Measurements from ENCODE around the gene C19orf67.

The C19orf67 gene

GRCh38 chr19:14115756-14116155 is 30.2 kb upstream of the C19orf67 start:
- Histone ChIP-seq H3K4me1 (ENCODE audit: insufficient read depth, low read length) (peaks cover 38% of the 10 kb centered on the region), H3K27me3 (ENCODE audit: insufficient read depth, low read length) (no peaks in the 10 kb centered on the region), H3K4me3 (ENCODE audit: low read length) (peak overlapping the region; percentile 57), H2AFZ (ENCODE audit: low read depth, low read length) (no peak overlapping the region), H3K9me3 (ENCODE audit: low read length) (no peaks in the 10 kb centered on the region), H3K36me3 (ENCODE audit: insufficient read depth, low read length) (peaks cover 4% of the 10 kb centered on the region)

- H3K4me1 ChIP-seq (ENCODE audit: insufficient read depth, low read length), result peaks cover 38% of the 10 kb centered on the region
- H2AFZ ChIP-seq (ENCODE audit: low read depth, low read length), result no peak overlapping the region
- no peaks in the 10 kb centered on the region for H3K9me3 ChIP-seq (ENCODE audit: low read length)
- no peak overlapping the region for H3K4me3 ChIP-seq (ENCODE audit: low read length)
- peaks cover 4% of the 10 kb centered on the region for H3K36me3 ChIP-seq (ENCODE audit: insufficient read depth, low read length)
- no peaks in the 10 kb centered on the region for H3K27me3 ChIP-seq (ENCODE audit: insufficient read depth, low read length)
Observed at GRCh38 chr19:14114854-14115253, 29.3 kb upstream of the C19orf67 start.

GRCh38 chr19:14114439-14114838 is 28.9 kb upstream of the C19orf67 start:
- Histone ChIP-seq H3K36me3 (ENCODE audit: insufficient read depth, low read length) (peaks cover 4% of the 10 kb centered on the region), H2AFZ (ENCODE audit: low read depth, low read length) (no peak overlapping the region), H3K4me1 (ENCODE audit: insufficient read depth, low read length) (peaks cover 37% of the 10 kb centered on the region), H3K27me3 (ENCODE audit: insufficient read depth, low read length) (no peaks in the 10 kb centered on the region), H3K4me3 (ENCODE audit: low read length) (no peak overlapping the region), H3K9me3 (ENCODE audit: low read length) (no peaks in the 10 kb centered on the region)

GRCh38 chr19:14113762-14114414 is 28.3 kb upstream of the C19orf67 start:
- Histone ChIP-seq H3K27me3 (ENCODE audit: insufficient read depth, low read length) (no peaks in the 10 kb centered on the region), H3K36me3 (ENCODE audit: insufficient read depth, low read length) (peaks cover 4% of the 10 kb centered on the region), H3K4me1 (ENCODE audit: insufficient read depth, low read length) (peaks cover 31% of the 10 kb centered on the region), H3K9me3 (ENCODE audit: low read length) (no peaks in the 10 kb centered on the region), H3K4me3 (ENCODE audit: low read length) (no peak overlapping the region), H2AFZ (ENCODE audit: low read depth, low read length) (no peak overlapping the region)

- peaks cover 4% of the 10 kb centered on the region for H3K36me3 ChIP-seq (ENCODE audit: insufficient read depth, low read length)
- no peak overlapping the region for H2AFZ ChIP-seq (ENCODE audit: low read depth, low read length)
- H3K9me3 ChIP-seq (ENCODE audit: low read length), result no peaks in the 10 kb centered on the region
- H3K4me3 ChIP-seq (ENCODE audit: low read length), result no peak overlapping the region
- no peaks in the 10 kb centered on the region for H3K27me3 ChIP-seq (ENCODE audit: insufficient read depth, low read length)
- H3K4me1 ChIP-seq (ENCODE audit: insufficient read depth, low read length), result peaks cover 25% of the 10 kb centered on the region
Observed at GRCh38 chr19:14112809-14113385, 27.3 kb upstream of the C19orf67 start.

- no peaks in the 10 kb centered on the region for H3K9me3 ChIP-seq (ENCODE audit: low read length)
- H3K4me3 ChIP-seq (ENCODE audit: low read length), result no peak overlapping the region
- H3K36me3 ChIP-seq (ENCODE audit: insufficient read depth, low read length), result peaks cover 8% of the 10 kb centered on the region
- H2AFZ ChIP-seq (ENCODE audit: low read depth, low read length), result no peak overlapping the region
- H3K27me3 ChIP-seq (ENCODE audit: insufficient read depth, low read length), result no peaks in the 10 kb centered on the region
- H3K4me1 ChIP-seq (ENCODE audit: insufficient read depth, low read length), result peaks cover 25% of the 10 kb centered on the region
Observed at GRCh38 chr19:14112051-14112808, 26.6 kb upstream of the C19orf67 start.

GRCh38 chr19:14111486-14111885 is 25.9 kb upstream of the C19orf67 start:
- H3K9me3 ChIP-seq (ENCODE audit: low read length), result no peaks in the 10 kb centered on the region
- H3K4me1 ChIP-seq (ENCODE audit: insufficient read depth, low read length), result peaks cover 23% of the 10 kb centered on the region
- H3K4me3 ChIP-seq (ENCODE audit: low read length), result no peak overlapping the region
- H2AFZ ChIP-seq (ENCODE audit: low read depth, low read length), result no peak overlapping the region
- no peaks in the 10 kb centered on the region for H3K27me3 ChIP-seq (ENCODE audit: insufficient read depth, low read length)
- peaks cover 13% of the 10 kb centered on the region for H3K36me3 ChIP-seq (ENCODE audit: insufficient read depth, low read length)

- H3K4me1 ChIP-seq (ENCODE audit: insufficient read depth, low read length), result peaks cover 14% of the 10 kb centered on the region
Observed at GRCh38 chr19:14110650-14111049, 25.1 kb upstream of the C19orf67 start.

GRCh38 chr19:14107581-14108461 is 22.2 kb upstream of the C19orf67 start:
- peaks cover 31% of the 10 kb centered on the region for H3K36me3 ChIP-seq (ENCODE audit: insufficient read depth, low read length)
- H3K4me1 ChIP-seq (ENCODE audit: insufficient read depth, low read length), result peaks cover 3% of the 10 kb centered on the region

More at GRCh38 chr19:14110650-14111049, 25.1 kb upstream of the C19orf67 start:
- H3K27me3 ChIP-seq (ENCODE audit: insufficient read depth, low read length), result no peaks in the 10 kb centered on the region
- peaks cover 19% of the 10 kb centered on the region for H3K36me3 ChIP-seq (ENCODE audit: insufficient read depth, low read length)
- H3K4me3 ChIP-seq (ENCODE audit: low read length), result no peak overlapping the region
- H3K9me3 ChIP-seq (ENCODE audit: low read length), result no peaks in the 10 kb centered on the region
- no peak overlapping the region for H2AFZ ChIP-seq (ENCODE audit: low read depth, low read length)

GRCh38 chr19:14106840-14107239 is 21.3 kb upstream of the C19orf67 start:
- H2AFZ ChIP-seq (ENCODE audit: low read depth, low read length), result no peak overlapping the region
- H3K4me3 ChIP-seq (ENCODE audit: low read length), result no peak overlapping the region
- H3K27me3 ChIP-seq (ENCODE audit: insufficient read depth, low read length), result no peaks in the 10 kb centered on the region
- no peaks in the 10 kb centered on the region for H3K4me1 ChIP-seq (ENCODE audit: insufficient read depth, low read length)
- H3K36me3 ChIP-seq (ENCODE audit: insufficient read depth, low read length), result peaks cover 38% of the 10 kb centered on the region
- no peaks in the 10 kb centered on the region for H3K9me3 ChIP-seq (ENCODE audit: low read length)

More at GRCh38 chr19:14107581-14108461, 22.2 kb upstream of the C19orf67 start:
- Histone ChIP-seq H3K4me3 (ENCODE audit: low read length) (no peak overlapping the region), H3K9me3 (ENCODE audit: low read length) (no peaks in the 10 kb centered on the region), H3K27me3 (ENCODE audit: insufficient read depth, low read length) (no peaks in the 10 kb centered on the region), H2AFZ (ENCODE audit: low read depth, low read length) (no peak overlapping the region)

GRCh38 chr19:14105680-14106079 is 20.1 kb upstream of the C19orf67 start:
- H3K4me1 ChIP-seq (ENCODE audit: insufficient read depth, low read length), result no peaks in the 10 kb centered on the region
- H3K36me3 ChIP-seq (ENCODE audit: insufficient read depth, low read length), result peaks cover 41% of the 10 kb centered on the region
- H3K4me3 ChIP-seq (ENCODE audit: low read length), result no peak overlapping the region
- no peaks in the 10 kb centered on the region for H3K27me3 ChIP-seq (ENCODE audit: insufficient read depth, low read length)
- H3K9me3 ChIP-seq (ENCODE audit: low read length), result no peaks in the 10 kb centered on the region
- H2AFZ ChIP-seq (ENCODE audit: low read depth, low read length), result no peak overlapping the region

GRCh38 chr19:14103310-14103709 is 17.7 kb upstream of the C19orf67 start:
- Histone ChIP-seq H3K27me3 (ENCODE audit: insufficient read depth, low read length) (no peaks in the 10 kb centered on the region), H2AFZ (ENCODE audit: low read depth, low read length) (no peak overlapping the region), H3K4me3 (ENCODE audit: low read length) (no peak overlapping the region), H3K9me3 (ENCODE audit: low read length) (no peaks in the 10 kb centered on the region), H3K4me1 (ENCODE audit: insufficient read depth, low read length) (no peaks in the 10 kb centered on the region), H3K36me3 (ENCODE audit: insufficient read depth, low read length) (peaks cover 46% of the 10 kb centered on the region)

Measured in neuron (in vitro differentiated cells).